CD14-positive monocyte (primary cell): Measurements from ENCODE around the gene GALNS. TPM values are rescaled to one million over a fixed set of nuclear protein-coding genes. Genes with fewer than 3 reads are reported as not detected.

ENCODE experiments used
- DNase-seq, 3 donors: peaks; one replicate each; pipeline ENCODE4 v3.0.0-alpha.2; 2011 to 2022
- H2AFZ ChIP-seq: 2 replicates; pipeline ENCODE4 v1.6.0; 2012; ENCODE audit warnings: mild to moderate bottlenecking, low read depth, low read length, inconsistent platforms; ENCODE audit not compliant: insufficient read depth, poor library complexity, severe bottlenecking
- H3K27ac ChIP-seq, 2 donors: 1 replicate in 1 of 2; 2 replicates in 1 of 2; pipeline ENCODE4 v1.5.1; 2012 to 2013; ENCODE audit warnings: low read length in 2 of 2, control low read depth in 1 of 2, inconsistent platforms in 1 of 2, low read depth in 1 of 2, mild to moderate bottlenecking in 1 of 2
- H3K27me3 ChIP-seq, 2 donors: one replicate each; pipeline versions ENCODE4 v1.6.0 to v1.6.1; 2011 to 2013; ENCODE audit warnings: low read length in 2 of 2; ENCODE audit not compliant: control insufficient read depth in 2 of 2, insufficient read depth in 2 of 2
- H3K36me3 ChIP-seq, 2 donors: replicated peaks in 1 of 2; 1 replicate in 1 of 2; 2 replicates in 1 of 2; pipeline versions ENCODE4 v1.5.1 to v1.6.1; 2012 to 2013; ENCODE audit warnings: low read length in 2 of 2, control low read depth in 1 of 2, inconsistent platforms in 1 of 2, mild to moderate bottlenecking in 1 of 2; ENCODE audit not compliant: insufficient read depth in 2 of 2, control insufficient read depth in 1 of 2
- H3K4me1 ChIP-seq, 2 donors: 1 replicate in 1 of 2; 2 replicates in 1 of 2; pipeline versions ENCODE4 v1.5.1 to v1.6.1; 2012 to 2013; ENCODE audit warnings: low read length in 2 of 2, control low read depth in 1 of 2, inconsistent platforms in 1 of 2, mild to moderate bottlenecking in 1 of 2, moderate library complexity in 1 of 2; ENCODE audit not compliant: insufficient read depth in 2 of 2, control insufficient read depth in 1 of 2
- H3K4me2 ChIP-seq: replicated peaks from 2 replicates; pipeline ENCODE3; 2012; ENCODE audit warnings: low read length, moderate library complexity, mild to moderate bottlenecking; ENCODE audit not compliant: poor library complexity, severe bottlenecking; ENCODE audit errors: extremely low read depth
- H3K4me3 ChIP-seq, 3 experiments: fragments of 200-600 bp in 1 of 3; sonication (generic) in 1 of 3; replicated peaks in 1 of 3; 1 replicate in 2 of 3; 2 replicates in 1 of 3; pipeline ENCODE4 v1.5.1; 2011 to 2013; ENCODE audit warnings: low read length in 3 of 3, mild to moderate bottlenecking in 3 of 3, control low read depth in 2 of 3, low read depth in 2 of 3, inconsistent platforms in 1 of 3, moderate library complexity in 1 of 3
- H3K79me2 ChIP-seq: 2 replicates; pipeline ENCODE4 v1.6.0; 2012; ENCODE audit warnings: mild to moderate bottlenecking, control low read depth, inconsistent platforms, low read length, moderate library complexity; ENCODE audit not compliant: insufficient read depth
- H3K9ac ChIP-seq: 2 replicates; pipeline ENCODE4 v1.6.0; 2017; ENCODE audit warnings: low read length, mild to moderate bottlenecking; ENCODE audit not compliant: insufficient read depth, poor library complexity, severe bottlenecking
- H3K9me3 ChIP-seq, 2 donors: replicated peaks in 1 of 2; 1 replicate in 1 of 2; 2 replicates in 1 of 2; pipeline versions ENCODE4 v1.5.1 to v1.6.1; 2012 to 2013; ENCODE audit warnings: low read length in 2 of 2, control low read depth in 1 of 2; ENCODE audit not compliant: control insufficient read depth in 1 of 2, insufficient read depth in 1 of 2
- H4K20me1 ChIP-seq: 2 replicates; pipeline ENCODE4 v1.6.0; 2012; ENCODE audit warnings: mild to moderate bottlenecking, low read length, control low read depth, moderate library complexity; ENCODE audit not compliant: insufficient read depth
- H3K27ac Mint-ChIP-seq, 7 donors: one replicate each; pipeline ENCODE4 v1.8.0; 2020; ENCODE audit warnings: mild to moderate bottlenecking in 7 of 7, mixed read lengths in 7 of 7, moderate library complexity in 6 of 7, inconsistent platforms in 2 of 7
- H3K27me3 Mint-ChIP-seq, 3 donors: one replicate each; pipeline ENCODE4 v1.8.0; 2021 to 2022; ENCODE audit warnings: low read depth in 3 of 3, mild to moderate bottlenecking in 3 of 3, mixed read lengths in 3 of 3, moderate library complexity in 3 of 3, inconsistent platforms in 1 of 3
- H3K36me3 Mint-ChIP-seq, 2 donors: one replicate each; pipeline ENCODE4 v1.8.0; 2020; ENCODE audit warnings: mixed read lengths in 2 of 2, inconsistent platforms in 1 of 2, mild to moderate bottlenecking in 1 of 2
- H3K4me1 Mint-ChIP-seq: one replicate; pipeline ENCODE4 v1.8.0; 2020; ENCODE audit warnings: mild to moderate bottlenecking, mixed read lengths
- H3K4me3 Mint-ChIP-seq, 2 donors: one replicate each; pipeline ENCODE4 v1.8.0; 2020; ENCODE audit warnings: mild to moderate bottlenecking in 2 of 2, mixed read lengths in 2 of 2, moderate library complexity in 1 of 2
- H3K9me3 Mint-ChIP-seq, 7 donors: one replicate each; pipeline ENCODE4 v1.8.0; 2020 to 2022; ENCODE audit warnings: mixed read lengths in 7 of 7, mild to moderate bottlenecking in 6 of 7, moderate library complexity in 6 of 7, inconsistent platforms in 2 of 7
- WGBS: methylation state at CpG from one replicate; pipeline ENCODE4 v1.1.5; 2013; ENCODE audit warnings: missing lambda C conversion rate; ENCODE audit not compliant: insufficient coverage; 5-methylcytosine and 5-hydroxymethylcytosine counted together
- intact Hi-C, 2 donors: fragments of 100-400 bp; cut with micrococcal nuclease; formaldehyde crosslinking; loops; one replicate each; pipeline versions ENCODE4 v1.15.0 to v1.15.1; 2023
- polyA plus RNA-seq, 3 donors: library from polyadenylated mRNA; depleted of rRNA in 1 of 3; unstranded in 2 of 3; stranded (reverse) in 1 of 3; fragments of 300-500 nt in 2 of 3; fragments of >200 nt in 1 of 3; fragmentation: Illumina TruSeq in 2 of 3; gene quantifications; 1 replicate in 2 of 3; 2 replicates in 1 of 3; pipeline ENCODE4 v1.2.3, GENCODE V29; 2012 to 2021
- TF ChIP-seq, protein P1 (sequence below): fragments of 200-600 bp; IDR thresholded peaks from one replicate; pipeline ENCODE4 v1.8.0; 2022; ENCODE audit warnings: antibody characterized with exemption, mild to moderate bottlenecking

GALNS gene
- polyA plus RNA-seq, 3 donors, result 20.2 to 34.4 (median 32.2) TPM

DNA sequence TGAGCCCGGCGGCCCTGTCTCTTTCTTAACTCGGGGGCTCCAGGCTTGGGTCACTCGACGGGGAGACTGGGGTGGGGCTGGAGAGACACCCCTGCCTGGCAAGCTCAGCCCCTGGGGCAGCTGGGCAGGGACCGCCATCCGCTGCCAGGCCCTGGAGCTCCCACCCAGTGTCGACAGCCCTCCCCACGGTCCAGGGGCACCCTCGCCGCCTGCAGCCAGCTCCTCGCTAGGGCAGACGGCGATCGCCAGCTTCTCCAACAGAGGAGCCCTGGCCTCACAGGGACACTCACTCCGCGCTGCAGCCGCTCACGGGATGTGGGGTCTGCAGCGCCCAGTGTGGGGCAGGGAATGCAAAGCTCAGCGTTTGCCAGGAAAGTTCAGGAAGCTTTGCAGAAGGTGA, 29.0 kb downstream of the GALNS start:
- H3K27ac Mint-ChIP-seq, result peak overlapping the region in 1 of 7 donors; percentile 31

DNA sequence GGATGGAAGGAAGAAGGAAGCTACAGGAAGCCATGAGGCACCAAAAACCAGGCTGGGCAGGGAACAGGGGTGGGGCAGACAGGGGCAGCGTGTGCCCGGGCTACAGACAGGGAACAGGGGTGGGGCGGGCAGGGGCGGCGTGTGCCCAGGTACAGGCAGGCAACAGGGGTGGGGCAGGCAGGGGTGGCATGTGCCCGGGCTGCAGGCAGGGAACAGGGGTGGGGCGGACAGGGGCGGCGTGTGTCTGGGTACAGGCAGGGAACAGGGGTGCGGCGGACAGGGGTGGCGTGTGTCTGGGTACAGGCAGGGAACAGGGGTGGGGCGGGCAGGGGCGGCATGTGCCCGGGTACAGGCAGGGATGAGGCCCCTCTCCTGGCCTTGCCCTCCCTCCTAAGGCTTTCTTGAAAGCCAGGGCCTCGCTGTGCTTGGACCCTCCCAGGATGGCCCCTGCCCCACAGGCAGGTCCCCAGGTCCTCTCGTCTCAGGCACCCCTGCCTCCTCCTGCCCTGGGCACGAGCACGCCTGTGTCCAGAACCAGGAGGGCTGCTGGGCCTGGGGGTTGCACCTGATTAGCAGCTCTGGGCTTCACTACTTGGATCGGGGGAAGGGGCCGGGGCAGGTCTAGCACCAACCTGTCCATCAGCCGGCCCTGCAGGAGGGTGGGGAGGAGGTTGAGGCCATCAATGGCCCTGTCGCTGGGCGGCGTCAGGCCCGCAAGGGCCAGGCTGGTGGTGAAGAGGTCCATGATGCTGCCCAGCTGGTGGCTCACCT, 30.5 kb downstream of the GALNS start:
- 98% methylated on average over 22 of the region's 26 CpGs for WGBS
- TF ChIP-seq, protein P1, sequence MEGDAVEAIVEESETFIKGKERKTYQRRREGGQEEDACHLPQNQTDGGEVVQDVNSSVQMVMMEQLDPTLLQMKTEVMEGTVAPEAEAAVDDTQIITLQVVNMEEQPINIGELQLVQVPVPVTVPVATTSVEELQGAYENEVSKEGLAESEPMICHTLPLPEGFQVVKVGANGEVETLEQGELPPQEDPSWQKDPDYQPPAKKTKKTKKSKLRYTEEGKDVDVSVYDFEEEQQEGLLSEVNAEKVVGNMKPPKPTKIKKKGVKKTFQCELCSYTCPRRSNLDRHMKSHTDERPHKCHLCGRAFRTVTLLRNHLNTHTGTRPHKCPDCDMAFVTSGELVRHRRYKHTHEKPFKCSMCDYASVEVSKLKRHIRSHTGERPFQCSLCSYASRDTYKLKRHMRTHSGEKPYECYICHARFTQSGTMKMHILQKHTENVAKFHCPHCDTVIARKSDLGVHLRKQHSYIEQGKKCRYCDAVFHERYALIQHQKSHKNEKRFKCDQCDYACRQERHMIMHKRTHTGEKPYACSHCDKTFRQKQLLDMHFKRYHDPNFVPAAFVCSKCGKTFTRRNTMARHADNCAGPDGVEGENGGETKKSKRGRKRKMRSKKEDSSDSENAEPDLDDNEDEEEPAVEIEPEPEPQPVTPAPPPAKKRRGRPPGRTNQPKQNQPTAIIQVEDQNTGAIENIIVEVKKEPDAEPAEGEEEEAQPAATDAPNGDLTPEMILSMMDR, result no peak
- intact Hi-C loops, result no loop called here
- no peak overlapping the region for H3K4me2 ChIP-seq
- H3K36me3 ChIP-seq, result peaks cover 59 to 69% of the 10 kb centered on the region in 2 donors
- Mint-ChIP-seq H3K27me3 (no peaks in the 10 kb centered on the region), H3K27ac (peak overlapping the region in 1 of 7 donors; percentile 66), H3K9me3 (no peaks in the 10 kb centered on the region), H3K4me1 (no peaks in the 10 kb centered on the region), H3K36me3 (peaks cover 35 to 65% of the 10 kb centered on the region in 2 donors), H3K4me3 (no peak overlapping the region)
- no peak overlapping the region for H3K9ac ChIP-seq
- no peak overlapping the region for H2AFZ ChIP-seq
- no peak for DNase-seq
- H3K4me1 ChIP-seq, result no peaks in the 10 kb centered on the region
- H3K27ac ChIP-seq, result no peak overlapping the region
- no peaks in the 10 kb centered on the region for H3K9me3 ChIP-seq
- H3K27me3 ChIP-seq, result no peaks in the 10 kb centered on the region
- peaks cover 19% of the 10 kb centered on the region for H4K20me1 ChIP-seq
- H3K79me2 ChIP-seq, result no peaks in the 10 kb centered on the region
- H3K4me3 ChIP-seq, result no peak overlapping the region

More for the DNA sequence above, 29.0 kb downstream of the GALNS start:
- Mint-ChIP-seq H3K4me1 (no peaks in the 10 kb centered on the region), H3K36me3 (peaks cover 28 to 54% of the 10 kb centered on the region in 2 donors), H3K4me3 (no peak overlapping the region), H3K27me3 (no peaks in the 10 kb centered on the region), H3K9me3 (no peaks in the 10 kb centered on the region)
- WGBS, result 97% methylated on average over 13 of the region's 21 CpGs
- Histone ChIP-seq H3K4me1 (no peaks in the 10 kb centered on the region), H3K27ac (no peak overlapping the region), H3K9ac (no peak overlapping the region), H3K9me3 (no peaks in the 10 kb centered on the region), H3K4me2 (no peak overlapping the region), H4K20me1 (peaks cover 19% of the 10 kb centered on the region), H3K27me3 (no peaks in the 10 kb centered on the region), H2AFZ (no peak overlapping the region), H3K4me3 (no peak overlapping the region), H3K79me2 (no peaks in the 10 kb centered on the region), H3K36me3 (peaks cover 45 to 54% of the 10 kb centered on the region in 2 donors)
- intact Hi-C loops, result no loop called here
- TF ChIP-seq, protein P1, result no peak
- DNase-seq, result no peak
